GM12878 (cell line): ENCODE results near the gene GNAL. TPM values are rescaled to one million over a fixed set of nuclear protein-coding genes. Genes with fewer than 3 reads are reported as not detected.

Experiments used
- E2F8 ChIP-seq: fragments of 450-650 bp; IDR thresholded peaks from 2 replicates; pipeline ENCODE4 v1.6.1; 2018; ENCODE audit warnings: mild to moderate bottlenecking, low read depth, moderate library complexity; ENCODE audit not compliant: partially characterized antibody
- FOS ChIP-seq: IDR thresholded peaks from 3 replicates; pipeline ENCODE4 v1.6.1; 2011; ENCODE audit warnings: borderline replicate concordance; ENCODE audit not compliant: insufficient read length; ENCODE audit errors: extremely low read depth
- KDM1A ChIP-seq: fragments of 200-600 bp; sonication (generic); IDR thresholded peaks from 2 replicates; pipeline ENCODE4 v1.6.1; 2016; ENCODE audit warnings: borderline replicate concordance
- PKNOX1 ChIP-seq: fragments of 450-650 bp; IDR thresholded peaks from 2 replicates; pipeline ENCODE4 v1.6.1; 2016; ENCODE audit warnings: mild to moderate bottlenecking
- ZNF687 ChIP-seq: fragments of 450-650 bp; IDR thresholded peaks from 2 replicates; pipeline ENCODE4 v1.6.1; 2017; ENCODE audit warnings: mild to moderate bottlenecking, moderate library complexity
- ZZZ3 ChIP-seq: IDR thresholded peaks from 2 replicates; pipeline ENCODE4 v1.6.1; 2011; ENCODE audit warnings: low read depth; ENCODE audit not compliant: control insufficient read depth, insufficient read length
- polyA plus RNA-seq, 11 experiments: library from polyadenylated mRNA; depleted of rRNA in 4 of 11; unstranded in 6 of 11; stranded (reverse) in 5 of 11; fragments of >200 nt; fragmentation: Nextera tagmentation in 4 of 11; fragmentation: Illumina TruSeq in 1 of 11; extraction: Ambion mirVana in 4 of 11; extraction: Trizol in 1 of 11; gene quantifications; 1 replicate in 1 of 11; 2 replicates in 10 of 11; pipeline versions ENCODE4 v1.2.1 to v1.2.3, GENCODE V29; 2011 to 2016; ENCODE audit warnings: inconsistent platforms in 2 of 11, missing spikeins in 2 of 11, low read depth in 1 of 11
- total RNA-seq, 4 experiments: library from RNA; depleted of rRNA in 3 of 4; stranded (reverse); fragments of >200 nt in 3 of 4; fragmentation: Illumina TruSeq in 1 of 4; extraction: Trizol in 1 of 4; gene quantifications; 2 replicates each; pipeline versions ENCODE4 v1.2.1 to v1.2.3, GENCODE V29; 2013 to 2021
- TF ChIP-seq, protein P1 (sequence below): IDR thresholded peaks from 2 replicates; pipeline ENCODE4 v1.6.1; 2012; ENCODE audit warnings: low read depth, low read length, improper control_type of control experiment
- TF ChIP-seq, protein P2 (sequence below): IDR thresholded peaks from 2 replicates; pipeline ENCODE4 v1.6.1; 2012; ENCODE audit warnings: mild to moderate bottlenecking, low read depth, low read length

The GNAL gene
- total and polyA plus RNA-seq, 10 of the 15 experiments (the other 5 are each of a cell fraction or from before 2014, with no cell fraction given): 0.02 to 0.39 (median 0.05) TPM; not detected in 5

DNA sequence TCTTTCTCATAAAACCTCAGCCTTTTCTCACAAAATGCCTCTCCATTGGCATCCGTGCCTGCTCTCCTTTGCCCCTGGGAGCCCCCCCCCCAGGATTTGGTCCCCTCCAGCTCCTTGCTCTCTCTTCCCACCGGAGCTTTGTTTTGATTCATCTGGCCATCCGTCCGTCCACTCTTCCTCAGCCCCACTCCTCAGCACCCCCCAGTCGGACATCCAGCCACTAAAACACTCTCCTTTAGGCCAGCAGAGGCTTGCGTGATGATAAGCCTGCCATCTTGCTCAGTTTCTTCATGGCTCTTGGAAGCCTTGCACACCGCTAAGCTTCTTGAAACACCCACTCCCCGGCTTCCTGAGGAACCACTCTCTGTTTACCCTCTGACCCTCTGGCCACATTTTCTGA, 31.5 kb upstream of the GNAL start (continued):
- TF ChIP-seq E2F8 (no peak), FOS (no peak), PKNOX1 (no peak), ZZZ3 (no peak), KDM1A (no peak), ZNF687 (no peak)
- TF ChIP-seq, protein P1, sequence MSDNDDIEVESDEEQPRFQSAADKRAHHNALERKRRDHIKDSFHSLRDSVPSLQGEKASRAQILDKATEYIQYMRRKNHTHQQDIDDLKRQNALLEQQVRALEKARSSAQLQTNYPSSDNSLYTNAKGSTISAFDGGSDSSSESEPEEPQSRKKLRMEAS: no peak
- TF ChIP-seq, protein P2, sequence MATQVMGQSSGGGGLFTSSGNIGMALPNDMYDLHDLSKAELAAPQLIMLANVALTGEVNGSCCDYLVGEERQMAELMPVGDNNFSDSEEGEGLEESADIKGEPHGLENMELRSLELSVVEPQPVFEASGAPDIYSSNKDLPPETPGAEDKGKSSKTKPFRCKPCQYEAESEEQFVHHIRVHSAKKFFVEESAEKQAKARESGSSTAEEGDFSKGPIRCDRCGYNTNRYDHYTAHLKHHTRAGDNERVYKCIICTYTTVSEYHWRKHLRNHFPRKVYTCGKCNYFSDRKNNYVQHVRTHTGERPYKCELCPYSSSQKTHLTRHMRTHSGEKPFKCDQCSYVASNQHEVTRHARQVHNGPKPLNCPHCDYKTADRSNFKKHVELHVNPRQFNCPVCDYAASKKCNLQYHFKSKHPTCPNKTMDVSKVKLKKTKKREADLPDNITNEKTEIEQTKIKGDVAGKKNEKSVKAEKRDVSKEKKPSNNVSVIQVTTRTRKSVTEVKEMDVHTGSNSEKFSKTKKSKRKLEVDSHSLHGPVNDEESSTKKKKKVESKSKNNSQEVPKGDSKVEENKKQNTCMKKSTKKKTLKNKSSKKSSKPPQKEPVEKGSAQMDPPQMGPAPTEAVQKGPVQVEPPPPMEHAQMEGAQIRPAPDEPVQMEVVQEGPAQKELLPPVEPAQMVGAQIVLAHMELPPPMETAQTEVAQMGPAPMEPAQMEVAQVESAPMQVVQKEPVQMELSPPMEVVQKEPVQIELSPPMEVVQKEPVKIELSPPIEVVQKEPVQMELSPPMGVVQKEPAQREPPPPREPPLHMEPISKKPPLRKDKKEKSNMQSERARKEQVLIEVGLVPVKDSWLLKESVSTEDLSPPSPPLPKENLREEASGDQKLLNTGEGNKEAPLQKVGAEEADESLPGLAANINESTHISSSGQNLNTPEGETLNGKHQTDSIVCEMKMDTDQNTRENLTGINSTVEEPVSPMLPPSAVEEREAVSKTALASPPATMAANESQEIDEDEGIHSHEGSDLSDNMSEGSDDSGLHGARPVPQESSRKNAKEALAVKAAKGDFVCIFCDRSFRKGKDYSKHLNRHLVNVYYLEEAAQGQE: no peak
